Panc1 (cell line): ENCODE measurements around the gene MAP3K4. TPM values are rescaled to one million over a fixed set of nuclear protein-coding genes. Genes with fewer than 3 reads are reported as not detected.

Source experiments
- ATAC-seq: fragments of 200-7000 bp; cut with Tn5 transposase; 2 replicates; pipeline ENCODE4 v1.9.1; 2020; ENCODE audit warnings: mild to moderate bottlenecking, moderate library complexity
- BruUV-seq: library from RNA; stranded (reverse); fragments of 400-500 nt; replicated peaks from 2 replicates; lab custom pipeline; 2021; lab: Mats Ljungman, UMichigan
- CTCF ChIA-PET: fragments of 300-600 bp; sonication (Branson Sonifier 250); formaldehyde crosslinking; loops from one replicate; lab custom pipeline; 2022; ENCODE audit warnings: antibody characterized with exemption; lab: Charles Lee
- POLR2A ChIA-PET: fragments of 300-600 bp; sonication (Branson Sonifier 250); formaldehyde crosslinking; loops from one replicate; lab custom pipeline; 2022; ENCODE audit warnings: antibody characterized with exemption; lab: Charles Lee
- DNase-seq: peaks from one replicate; pipeline ENCODE4 v3.0.0-alpha.2; 2010; ENCODE audit warnings: low read depth, low spot score
- H3K27ac ChIP-seq: 2 replicates; pipeline ENCODE4 v1.5.1; 2011; ENCODE audit warnings: mild to moderate bottlenecking, low read length, inconsistent platforms
- H3K27me3 ChIP-seq: fragments of 200-500 bp; sonication (Bioruptor generic); 2 replicates; pipeline ENCODE4 v1.6.0; 2014; ENCODE audit warnings: low read length, inconsistent platforms; ENCODE audit not compliant: control insufficient read depth, insufficient read depth
- H3K36me3 ChIP-seq: fragments of 200-500 bp; sonication (Bioruptor generic); 2 replicates; pipeline ENCODE4 v1.5.1; 2014; ENCODE audit warnings: inconsistent platforms, mild to moderate bottlenecking, low read length, moderate library complexity; ENCODE audit not compliant: control insufficient read depth, insufficient read depth
- H3K4me1 ChIP-seq: 2 replicates; pipeline ENCODE4 v1.5.1; 2011; ENCODE audit warnings: inconsistent platforms, mild to moderate bottlenecking, low read length, moderate library complexity; ENCODE audit not compliant: control insufficient read depth, insufficient read depth
- H3K4me3 ChIP-seq, 2 experiments: 2 replicates each; pipeline ENCODE4 v1.5.1; 2011 to 2012; ENCODE audit warnings: low read depth in 2 of 2, low read length in 2 of 2, mild to moderate bottlenecking in 2 of 2, inconsistent platforms in 1 of 2, moderate library complexity in 1 of 2
- H3K9me3 ChIP-seq: fragments of 200-500 bp; sonication (Bioruptor generic); 2 replicates; pipeline ENCODE4 v1.5.1; 2014; ENCODE audit warnings: low read depth, mild to moderate bottlenecking, inconsistent platforms, low read length, moderate library complexity; ENCODE audit not compliant: control insufficient read depth, insufficient read depth
- CTCF ChIP-seq: fragments of 450-650 bp; IDR thresholded peaks from 2 replicates; pipeline ENCODE4 v1.5.1; 2017; ENCODE audit warnings: mild to moderate bottlenecking
- POLR2AphosphoS5 ChIP-seq: IDR thresholded peaks from 2 replicates; pipeline ENCODE4 v1.6.1; 2012; ENCODE audit warnings: mild to moderate bottlenecking, low read depth, low read length, moderate library complexity
- REST ChIP-seq, 2 experiments: IDR thresholded peaks; 2 replicates each; pipeline ENCODE4 v1.6.1; 2011 to 2012; ENCODE audit warnings: low read depth in 2 of 2, control low read depth in 1 of 2, low read length in 1 of 2, mild to moderate bottlenecking in 1 of 2, moderate library complexity in 1 of 2; ENCODE audit not compliant: insufficient read depth in 1 of 2
- SIN3A ChIP-seq: IDR thresholded peaks from 2 replicates; pipeline ENCODE4 v1.6.1; 2012; ENCODE audit warnings: low read depth, mild to moderate bottlenecking, low read length, moderate library complexity, borderline replicate concordance; ENCODE audit not compliant: insufficient read depth
- TCF7L2 ChIP-seq: IDR thresholded peaks from 2 replicates; pipeline ENCODE4 v1.6.1; 2011; ENCODE audit warnings: mild to moderate bottlenecking, low read depth, low read length, inconsistent platforms
- in situ Hi-C: cut with HindIII; loops from 2 replicates; pipeline ENCODE4 v1.10.0; 2016; ENCODE audit warnings: low sequenced_read_pairs, low pct_unique_long_range_greater_than_20kb
- intact Hi-C: fragments of 100-400 bp; cut with micrococcal nuclease; formaldehyde crosslinking; loops from one replicate; pipeline ENCODE4 v1.10.0; 2022; ENCODE audit not compliant: unreplicated experiment
- total RNA-seq: library from RNA; stranded (reverse); gene quantifications from one replicate; pipeline ENCODE4 v1.2.1, GENCODE V29; 2021; ENCODE audit not compliant: unreplicated experiment

Gene MAP3K4
- total RNA-seq, 1 experiment from 2014 or later, result 49.3 TPM

GRCh38 chr6:160949531-160949930 lies 42.0 kb upstream of the MAP3K4 start:
- intact Hi-C loops, result no loop called here
- Histone ChIP-seq H3K36me3 (no peaks in the 10 kb centered on the region), H3K9me3 (no peaks in the 10 kb centered on the region), H3K4me3 (no peak overlapping the region), H3K27ac (no peak overlapping the region), H3K27me3 (no peaks in the 10 kb centered on the region), H3K4me1 (no peaks in the 10 kb centered on the region; the same call in 1 of the 2 replicates)
- CTCF ChIA-PET, result no interaction called here
- in situ Hi-C loops, result no loop called here
- POLR2A ChIA-PET, result no interaction called here
- no peak for DNase-seq
- no TSS peak for BruUV-seq
- ATAC-seq, result no peak
- TF ChIP-seq POLR2AphosphoS5, result no peak
- no peak for TF ChIP-seq TCF7L2
- no peak for TF ChIP-seq CTCF
- TF ChIP-seq SIN3A, result no peak
- no peak for TF ChIP-seq REST (IDR thresholded peaks at IDR 0.05; ENCODE audit: insufficient read depth in 1 of 2, low read depth in 2 of 2, low read length in 1 of 2)

DNA sequence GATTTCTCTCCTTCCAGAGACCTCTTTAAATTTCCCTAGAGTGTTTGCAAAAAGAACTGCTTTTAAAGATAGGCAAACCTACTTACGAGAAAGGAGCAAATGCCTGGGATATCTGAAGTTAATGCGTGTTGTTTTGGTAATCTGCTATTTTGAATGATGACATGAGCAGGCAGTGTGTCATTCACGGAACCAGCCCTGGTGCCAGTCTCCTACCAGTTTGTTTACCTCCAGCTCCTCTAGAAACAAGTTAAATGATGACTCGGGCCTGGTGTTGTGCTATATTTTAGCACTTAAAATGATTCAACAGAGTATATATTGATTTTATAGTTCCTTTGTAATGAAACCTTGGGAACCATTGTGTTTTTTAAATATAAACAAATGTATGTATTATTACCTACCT lies 41.1 kb upstream of the MAP3K4 start:
- no peaks in the 10 kb centered on the region; the same call in 1 of the 2 replicates for H3K4me1 ChIP-seq
- ATAC-seq (peak; percentile 86), DNase-seq (peak; percentile 30)
- H3K4me3 ChIP-seq, result peak overlapping the region in 1 of 2 experiments; percentile 23; a peak in 2 of 4 replicates
- no peaks in the 10 kb centered on the region for H3K27me3 ChIP-seq
- no peak overlapping the region for H3K27ac ChIP-seq
- in situ Hi-C loops (no loop called here), intact Hi-C loops (no loop called here)
- BruUV-seq, result no TSS peak
- ChIA-PET CTCF (interaction anchor here (0.6 kb wide), 1 partner anchor 20 kb away, joined by 6 read pairs; no protein-coding TSS in a partner anchor), POLR2A (no interaction called here)
- no peak for TF ChIP-seq SIN3A
- no peak for TF ChIP-seq TCF7L2
- no peak for TF ChIP-seq REST (IDR thresholded peaks at IDR 0.05; ENCODE audit: insufficient read depth in 1 of 2, low read depth in 2 of 2, low read length in 1 of 2)
- TF ChIP-seq POLR2AphosphoS5, result no peak
- TF ChIP-seq CTCF, result no peak
- no peaks in the 10 kb centered on the region for H3K9me3 ChIP-seq
- no peaks in the 10 kb centered on the region for H3K36me3 ChIP-seq
